Measurements from ENCODE around the gene PDCD1.

GRCh38 chr2:241809383-241810306 is 49.0 kb downstream of the PDCD1 start:
- no peak for TF ChIP-seq HOXC10 (CRISPR knock-in tag; IDR thresholded peaks at IDR 0.05)
- no peak for TF ChIP-seq ZNF155 (tag by site-specific recombination; IDR thresholded peaks at IDR 0.05)

Measured in HEK293 (cell line).